ENCODE measurements around the gene IL36G.

The IL36G gene

DNA sequence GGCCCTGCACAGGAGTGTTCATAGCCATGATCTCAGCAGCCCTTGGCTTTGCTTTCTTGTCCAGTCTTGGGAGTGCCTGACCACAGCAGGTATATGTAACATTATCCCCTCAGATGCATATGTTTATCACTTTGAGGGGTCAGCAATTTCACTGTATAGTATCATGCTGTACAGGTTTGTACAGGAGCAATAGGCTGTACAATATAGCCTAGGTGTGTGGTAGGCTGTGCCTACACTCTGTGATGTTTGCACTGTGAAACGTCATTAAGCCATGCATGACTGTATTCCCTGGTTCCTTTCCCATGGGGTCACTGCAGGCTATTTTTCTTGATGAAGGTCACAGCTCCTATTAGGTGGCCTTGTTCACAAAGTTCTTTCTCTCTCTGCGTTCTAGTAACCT is 4.7 kb upstream of the IL36G start:
- DNase-seq = no peak

DNA sequence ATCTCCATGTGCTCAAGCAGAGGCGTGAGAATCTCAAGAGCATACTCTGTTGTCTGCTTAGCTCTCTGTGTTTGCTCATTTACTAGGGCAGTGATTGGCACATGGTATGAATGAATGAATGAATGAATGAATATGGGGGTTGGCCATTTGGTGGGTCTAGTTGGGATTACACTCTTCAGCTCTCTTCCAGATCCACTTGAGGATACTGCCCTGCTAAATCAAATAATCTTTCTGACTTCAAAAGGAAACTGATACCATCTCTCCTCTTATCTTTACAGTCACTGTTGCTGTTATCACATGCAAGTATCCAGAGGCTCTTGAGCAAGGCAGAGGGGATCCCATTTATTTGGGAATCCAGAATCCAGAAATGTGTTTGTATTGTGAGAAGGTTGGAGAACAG is 1.9 kb downstream of the IL36G start:
- DNase-seq = no peak

DNA sequence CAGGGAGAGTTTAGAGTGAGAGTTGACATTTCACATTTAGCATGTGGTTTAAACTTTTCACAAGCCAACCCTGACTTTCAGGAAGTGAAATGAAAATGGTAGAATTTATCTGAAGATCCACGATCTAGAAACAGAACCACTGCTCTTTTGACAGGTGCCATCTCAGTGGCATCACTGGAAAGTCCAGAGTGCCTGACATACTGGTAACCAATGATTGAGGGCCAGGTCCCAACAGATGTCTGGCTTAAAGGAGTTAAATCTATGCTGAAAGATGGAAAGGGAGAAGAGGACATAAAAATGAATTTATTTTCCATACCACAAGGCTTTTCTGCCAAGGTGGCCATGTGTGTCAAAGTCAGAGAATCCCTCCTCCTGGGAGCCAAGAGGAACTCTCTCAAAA is 2.7 kb downstream of the IL36G start:
- no peak for DNase-seq

DNA sequence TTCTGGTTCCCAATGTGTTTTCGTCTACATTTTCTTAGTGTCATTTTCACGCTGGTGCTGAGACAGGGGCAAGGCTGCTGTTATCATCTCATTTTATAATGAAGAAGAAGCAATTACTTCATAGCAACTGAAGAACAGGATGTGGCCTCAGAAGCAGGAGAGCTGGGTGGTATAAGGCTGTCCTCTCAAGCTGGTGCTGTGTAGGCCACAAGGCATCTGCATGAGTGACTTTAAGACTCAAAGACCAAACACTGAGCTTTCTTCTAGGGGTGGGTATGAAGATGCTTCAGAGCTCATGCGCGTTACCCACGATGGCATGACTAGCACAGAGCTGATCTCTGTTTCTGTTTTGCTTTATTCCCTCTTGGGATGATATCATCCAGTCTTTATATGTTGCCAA is 7.3 kb downstream of the IL36G start:
- no peak for DNase-seq

DNA sequence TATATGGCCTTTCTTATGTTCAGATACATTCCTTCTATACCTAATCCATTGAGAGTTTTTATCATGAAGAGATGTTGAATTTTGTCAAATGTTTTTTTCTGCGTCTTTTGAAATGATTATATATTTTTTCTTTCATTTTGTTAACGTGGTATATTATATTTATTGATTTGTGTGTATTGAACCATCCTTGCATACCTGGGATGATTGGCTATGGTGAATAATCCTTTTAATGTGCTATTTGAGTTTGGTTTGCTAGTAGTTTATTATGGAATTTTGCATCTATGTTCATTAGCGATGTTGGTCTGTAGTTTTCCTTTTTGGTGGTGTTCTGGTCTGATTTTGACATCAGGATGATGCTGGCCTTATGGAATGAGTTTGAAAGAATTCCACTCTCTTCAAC is 11.8 kb downstream of the IL36G start:
- DNase-seq = no peak

DNA sequence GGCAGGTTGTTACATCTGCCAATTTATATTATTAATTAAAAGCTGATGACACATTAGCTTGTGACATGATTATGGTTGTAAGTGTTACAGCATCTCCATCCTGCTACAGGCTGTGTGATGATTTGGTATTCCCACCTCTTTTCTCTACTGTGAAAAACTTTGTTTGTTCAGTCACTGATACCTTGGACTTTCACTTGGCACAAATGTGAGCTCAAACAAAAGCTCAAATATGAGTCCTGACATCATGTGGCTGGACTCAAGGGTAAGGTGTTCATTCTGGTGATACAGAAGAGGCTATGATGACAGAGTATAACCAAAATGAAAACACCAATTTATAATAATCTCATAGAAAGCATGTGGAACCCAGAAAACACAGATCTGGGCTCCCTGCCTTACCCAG is 16.0 kb downstream of the IL36G start:
- no peak for DNase-seq

DNA sequence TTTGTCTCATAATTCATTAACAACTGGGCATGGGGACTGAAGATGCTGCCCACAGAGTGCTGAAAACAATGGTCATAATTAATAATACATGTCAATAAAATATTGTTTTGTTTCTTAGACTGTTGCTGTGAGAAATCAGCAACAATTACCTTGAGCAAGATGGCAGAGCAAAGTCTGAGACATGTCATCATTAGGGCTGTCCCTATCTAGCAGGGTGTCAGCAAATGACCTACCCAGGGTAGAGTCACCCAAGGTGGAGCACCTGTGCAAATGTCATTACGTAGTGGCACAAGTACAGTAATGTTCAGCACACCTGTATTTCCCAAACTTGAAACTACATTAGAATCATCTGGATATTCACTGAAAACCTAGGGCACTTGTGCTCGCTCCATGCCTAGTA is 16.8 kb downstream of the IL36G start:
- DNase-seq = no peak

DNA sequence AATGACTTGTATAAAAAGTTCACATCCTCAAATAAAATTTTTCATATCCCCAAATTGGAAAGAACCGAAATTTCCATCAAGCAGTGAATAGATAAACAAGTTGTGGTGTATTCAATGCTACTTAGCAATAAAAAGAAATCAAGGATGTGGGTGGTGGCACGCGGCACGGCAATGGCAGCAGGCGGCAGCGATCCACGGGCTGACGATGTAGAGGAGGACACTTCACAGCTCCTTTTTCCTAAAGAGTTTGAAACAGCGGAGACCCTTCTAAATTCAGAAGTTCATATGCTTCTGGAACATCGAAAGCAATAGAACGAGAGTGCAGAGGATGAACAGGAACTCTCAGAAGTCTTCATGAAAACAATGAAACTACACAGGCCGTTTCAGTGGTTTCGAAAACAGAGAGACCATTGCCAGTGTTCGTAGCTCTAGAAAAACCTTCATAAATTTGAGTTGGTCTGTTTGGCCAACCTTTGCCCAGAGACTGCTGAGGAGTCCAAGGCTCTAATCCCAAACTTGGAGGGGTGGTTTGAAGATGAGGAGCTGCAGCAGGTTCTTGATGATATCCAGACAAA is 17.6 kb downstream of the IL36G start:
- DNase-seq = no peak

DNA sequence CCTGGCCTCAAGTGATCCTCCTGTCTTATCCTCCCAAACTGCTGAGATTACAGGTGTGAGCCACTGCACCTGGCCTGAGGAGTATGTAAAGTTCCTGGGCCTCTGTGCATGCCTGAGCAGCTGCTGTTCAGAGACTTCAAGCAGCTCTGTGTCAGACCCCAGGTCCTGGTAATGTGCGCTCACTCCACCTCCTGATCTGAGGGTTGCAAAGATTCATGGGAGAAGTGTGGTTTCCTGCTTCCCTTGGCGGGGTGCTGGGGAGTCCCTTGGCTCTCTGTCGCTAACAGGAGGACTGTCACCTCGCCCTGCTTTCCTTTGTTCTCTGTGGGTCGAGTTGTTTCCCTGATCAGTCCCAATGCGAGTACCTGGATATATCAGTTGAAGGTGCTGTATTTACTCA is 18.8 kb downstream of the IL36G start:
- no peak for DNase-seq

DNA sequence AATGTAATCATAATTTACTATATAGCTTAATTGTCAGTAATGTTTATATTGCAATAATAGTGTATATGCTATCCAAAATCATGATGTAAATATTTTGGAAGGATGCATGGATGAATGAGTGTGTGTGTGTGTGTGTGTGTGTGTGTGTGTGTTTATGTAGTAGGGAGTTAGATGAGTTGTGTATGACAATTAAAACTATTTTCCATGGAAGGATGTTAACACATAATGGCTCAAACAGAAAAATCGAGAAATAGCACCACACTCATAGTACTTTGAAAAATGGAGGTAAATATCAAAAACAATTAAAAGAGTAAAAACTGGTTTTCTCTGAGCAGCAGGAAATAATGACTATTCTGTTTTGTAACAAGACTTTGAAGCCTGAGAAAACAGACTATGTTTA is 19.3 kb downstream of the IL36G start:
- DNase-seq = no peak

DNA sequence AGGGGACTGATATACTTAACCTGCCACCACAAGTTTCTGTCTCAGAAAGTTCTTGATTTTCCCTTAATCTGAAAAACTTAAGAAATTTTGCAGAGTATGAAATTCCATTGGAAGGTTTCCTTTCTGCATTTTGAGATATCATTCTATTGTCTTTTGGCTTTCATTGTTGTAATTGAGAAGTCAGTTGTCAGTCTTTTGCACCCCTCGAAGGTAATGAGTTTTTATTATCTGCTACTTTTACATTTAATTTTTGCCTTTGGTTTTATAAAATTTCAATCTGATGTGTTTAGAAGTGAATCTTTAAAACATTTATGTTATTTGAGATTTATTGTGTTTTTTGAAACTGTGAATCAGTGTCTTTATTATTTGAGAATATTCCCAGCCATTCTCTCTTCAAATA is 22.6 kb downstream of the IL36G start:
- no peak for DNase-seq

DNA sequence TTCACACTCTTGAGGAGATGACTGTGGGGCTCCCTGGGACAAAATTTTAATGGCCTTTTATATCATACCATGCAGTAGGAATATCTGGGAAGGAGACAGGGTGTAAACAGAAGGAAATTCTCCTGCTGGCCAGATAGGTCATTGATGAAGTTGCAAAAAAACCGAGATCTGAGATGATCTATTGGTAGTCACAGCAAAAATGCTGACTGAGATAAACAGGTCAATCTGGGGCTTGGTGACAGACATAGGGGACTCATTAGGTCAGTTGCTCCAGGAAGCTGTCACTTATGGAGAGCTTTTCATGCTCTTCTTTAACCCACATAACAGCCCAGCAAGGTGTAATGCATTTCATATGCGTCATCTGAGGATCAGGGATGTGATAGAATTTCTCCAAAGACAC is 24.9 kb downstream of the IL36G start:
- no peak for DNase-seq

DNA sequence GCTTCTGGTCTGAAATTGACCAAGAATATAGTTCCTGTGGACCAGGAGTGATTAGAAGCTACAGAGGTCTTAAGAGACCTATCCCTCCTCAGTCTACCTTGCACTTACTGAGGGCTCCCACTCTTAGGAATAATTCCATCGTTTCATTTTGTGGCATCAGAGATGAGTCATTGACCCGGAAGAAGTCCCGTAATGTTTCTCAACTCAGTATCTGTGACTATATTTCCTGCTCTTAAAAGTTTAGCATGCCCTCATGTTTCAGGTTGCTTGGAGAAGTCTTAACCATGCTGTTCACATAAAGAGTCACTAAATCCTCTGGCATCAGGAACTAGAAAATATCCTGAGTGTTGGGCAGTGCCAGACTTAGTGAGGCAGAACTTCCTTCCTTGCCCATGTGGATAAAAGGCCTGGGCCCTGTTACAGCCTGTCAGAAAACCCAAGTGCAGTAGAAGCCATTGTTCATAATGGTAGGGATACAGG is 27.3 kb downstream of the IL36G start, which contains the start of gene IL36A:
TSS of gene IL36A (plus strand) at position 430 of the 480 bp plus-strand sequence. CDS start 413 bp downstream, outside the sequence.
- no peak for DNase-seq

DNA sequence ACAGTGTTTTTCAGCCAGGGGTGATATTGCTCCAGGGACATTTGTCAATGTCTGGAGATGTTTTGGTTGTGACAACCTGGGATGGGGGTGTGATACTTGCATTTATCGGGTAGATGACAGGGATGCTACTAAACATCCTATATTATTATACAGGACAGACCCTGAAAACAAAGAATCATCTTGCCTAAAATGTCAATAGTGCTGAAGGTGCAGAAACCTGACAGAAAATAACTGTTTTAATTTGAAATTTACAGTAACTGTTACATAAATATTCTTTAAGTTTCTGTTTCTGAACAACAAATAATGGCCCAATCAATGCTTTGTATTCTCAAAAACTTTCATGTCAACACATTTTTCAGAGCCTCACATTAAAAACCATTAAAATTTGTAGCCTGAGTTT is 29.4 kb downstream of the IL36G start:
- DNase-seq = no peak

DNA sequence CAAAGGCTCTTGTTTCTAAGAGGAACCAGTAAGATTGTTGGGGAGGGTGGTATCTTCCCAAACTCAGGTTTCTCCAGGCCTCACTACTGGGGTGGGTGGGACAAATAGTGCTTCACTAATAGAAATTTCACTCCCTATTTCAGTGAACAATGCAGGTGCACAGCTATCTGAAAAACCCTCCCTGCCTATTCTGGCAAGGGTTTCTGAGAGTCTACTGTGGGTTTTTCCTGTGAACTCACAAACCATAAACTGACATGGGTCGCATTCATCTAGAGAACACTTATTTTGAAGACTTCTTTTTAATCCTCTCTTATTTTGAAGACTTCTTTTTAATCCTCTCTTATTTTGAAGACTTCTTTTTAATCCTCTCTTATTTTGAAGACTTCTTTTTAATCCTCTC is 31.8 kb downstream of the IL36G start:
- no peak for DNase-seq

DNA sequence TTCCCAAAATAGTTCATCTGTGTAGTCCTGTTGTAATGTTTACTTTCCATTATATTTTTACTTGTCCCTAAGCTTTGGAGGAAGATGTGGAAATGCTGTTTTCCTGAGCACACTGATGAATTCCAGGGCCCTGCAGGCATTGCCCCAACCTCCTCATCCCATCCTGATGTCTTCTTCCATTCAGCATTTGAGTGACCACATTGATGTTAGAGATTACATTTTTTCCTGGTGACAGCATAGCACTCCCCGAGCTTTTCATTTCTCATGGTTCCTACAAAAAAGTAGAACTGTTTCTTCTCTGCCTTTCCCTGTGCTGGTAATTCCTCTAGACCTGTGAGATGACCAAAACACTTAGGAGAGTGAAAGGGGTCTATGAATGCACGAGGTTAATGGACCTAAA is 32.3 kb downstream of the IL36G start:
- DNase-seq = no peak

DNA sequence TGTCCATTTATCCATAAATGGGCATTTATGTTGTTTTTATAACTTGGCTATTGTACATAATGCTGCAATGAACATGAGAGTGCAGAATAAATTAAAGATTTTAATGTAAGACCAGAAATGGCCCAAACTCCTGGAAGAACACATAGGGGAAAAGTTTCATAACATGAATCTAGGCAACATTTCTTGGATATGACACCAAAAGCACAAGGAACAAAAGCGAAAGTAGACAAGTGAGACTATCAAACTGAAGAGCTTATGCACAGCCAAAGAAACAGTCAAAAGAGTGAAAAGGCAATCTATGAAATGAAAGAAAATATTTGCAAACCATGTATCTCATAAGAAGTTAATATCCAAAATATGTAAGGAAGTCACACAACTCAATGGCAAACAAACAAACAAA is 33.3 kb downstream of the IL36G start:
- no peak for DNase-seq

DNA sequence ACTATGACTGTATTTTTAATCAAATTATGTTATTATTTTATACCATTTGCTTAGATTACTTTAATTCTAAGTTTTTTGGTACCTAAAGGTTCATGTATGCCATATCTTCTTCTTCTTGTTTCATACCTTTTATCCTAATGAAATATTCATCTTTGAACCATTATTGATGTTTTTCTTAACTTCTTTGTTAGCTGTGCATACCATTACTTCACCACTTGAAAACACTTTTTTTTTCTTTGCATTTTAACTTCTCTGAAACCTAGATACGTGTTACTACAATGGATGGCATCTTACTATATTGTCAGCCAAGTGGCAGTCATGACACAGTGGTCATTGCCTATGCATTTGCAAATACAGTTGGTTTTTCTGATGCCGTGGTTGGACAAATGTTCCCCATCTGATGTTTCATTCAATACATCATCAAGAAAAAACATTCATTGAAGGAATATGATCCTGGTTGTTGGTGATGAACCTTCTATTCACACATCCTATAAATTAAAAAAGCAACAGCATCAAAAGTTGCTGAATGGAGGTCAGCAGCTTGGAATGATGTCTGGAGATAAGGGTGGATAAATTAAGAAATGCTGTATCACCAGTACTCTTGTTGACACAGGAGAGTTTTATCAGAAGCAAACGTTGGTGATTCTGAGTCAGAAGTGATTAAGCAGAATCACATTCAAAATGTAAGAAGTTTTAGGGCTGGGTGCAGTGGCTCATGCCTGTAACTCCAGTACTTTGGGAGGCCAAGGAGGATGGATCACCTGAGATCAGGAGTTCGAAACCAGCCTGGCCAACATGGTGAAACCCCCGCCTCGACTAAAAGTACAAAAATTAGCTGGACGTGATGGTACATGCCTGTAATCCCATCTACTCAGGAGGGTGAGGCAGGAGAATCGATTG is 34.9 kb downstream of the IL36G start:
- peak; percentile 72 for DNase-seq

DNA sequence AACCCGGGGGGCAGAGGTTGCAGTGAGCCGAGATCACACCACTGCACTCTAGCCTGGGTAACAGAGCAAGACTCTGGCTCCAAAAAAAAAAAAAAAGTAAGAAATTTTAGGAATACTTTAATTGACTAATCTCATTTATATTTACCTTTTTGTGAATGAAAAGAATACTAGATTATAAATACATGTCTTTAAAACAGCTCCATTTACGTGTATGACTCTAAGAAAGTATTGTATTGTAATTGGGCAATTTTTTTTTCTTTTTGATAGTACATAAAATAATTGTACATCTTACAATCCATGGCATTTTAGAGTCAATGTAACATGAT is 35.5 kb downstream of the IL36G start:
- DNase-seq = no peak

DNA sequence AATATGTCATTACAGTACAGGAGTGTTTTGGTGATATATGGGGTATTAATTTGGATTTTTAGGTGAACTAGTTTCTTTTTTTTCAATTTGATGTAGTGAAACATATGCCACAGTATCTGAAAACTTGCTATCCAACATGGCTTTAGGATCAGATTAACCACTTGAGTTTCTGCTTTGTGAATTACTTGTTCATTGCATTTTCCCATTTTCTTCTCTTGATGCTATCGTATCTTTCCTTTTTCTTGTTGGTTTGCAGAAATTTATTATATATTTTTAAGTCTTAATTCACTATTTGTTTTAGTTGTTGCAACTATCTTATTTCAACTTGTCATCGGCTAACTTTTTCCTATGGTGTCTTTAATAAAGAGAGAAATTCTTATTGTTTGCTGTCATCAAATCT is 36.3 kb downstream of the IL36G start:
- no peak for DNase-seq

DNA sequence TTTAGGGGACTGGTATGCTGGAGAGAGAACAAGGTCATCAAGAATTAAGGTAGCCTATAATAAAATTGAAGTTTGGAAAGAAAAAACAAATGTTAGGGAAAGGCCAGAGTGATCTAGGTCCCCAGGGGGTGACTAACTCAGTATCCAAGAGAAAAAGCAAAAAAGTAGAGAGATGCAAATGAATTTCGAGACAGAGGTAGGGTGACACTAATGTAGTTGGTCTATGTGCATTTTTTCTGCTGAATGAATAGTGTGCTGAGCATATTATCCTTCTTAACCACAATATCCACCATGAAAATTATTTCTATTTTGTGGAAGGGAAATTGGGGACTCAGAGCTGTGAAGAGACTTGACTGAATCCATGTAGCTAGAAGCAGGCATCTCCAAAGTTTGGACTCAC is 37.2 kb downstream of the IL36G start:
- DNase-seq = no peak

DNA sequence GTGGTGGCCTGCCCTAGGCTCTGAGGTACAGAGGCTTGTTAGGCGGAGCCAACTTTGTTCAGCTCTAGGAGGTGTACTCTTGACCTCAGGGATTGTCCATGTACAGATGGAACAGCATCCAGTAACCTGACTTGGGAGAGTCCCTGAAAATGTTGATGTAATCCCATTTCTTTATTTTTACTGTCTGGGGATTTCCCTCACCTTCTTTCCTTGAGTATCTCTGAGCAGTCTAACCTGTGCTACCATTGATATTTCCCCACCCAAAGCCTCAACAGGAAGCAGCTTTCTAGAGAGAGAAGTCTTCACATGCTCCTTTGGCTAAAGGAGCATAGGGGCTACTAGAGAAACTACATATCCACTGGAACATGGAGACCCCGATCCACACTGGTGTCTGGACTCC is 37.8 kb downstream of the IL36G start:
- no peak for DNase-seq

DNA sequence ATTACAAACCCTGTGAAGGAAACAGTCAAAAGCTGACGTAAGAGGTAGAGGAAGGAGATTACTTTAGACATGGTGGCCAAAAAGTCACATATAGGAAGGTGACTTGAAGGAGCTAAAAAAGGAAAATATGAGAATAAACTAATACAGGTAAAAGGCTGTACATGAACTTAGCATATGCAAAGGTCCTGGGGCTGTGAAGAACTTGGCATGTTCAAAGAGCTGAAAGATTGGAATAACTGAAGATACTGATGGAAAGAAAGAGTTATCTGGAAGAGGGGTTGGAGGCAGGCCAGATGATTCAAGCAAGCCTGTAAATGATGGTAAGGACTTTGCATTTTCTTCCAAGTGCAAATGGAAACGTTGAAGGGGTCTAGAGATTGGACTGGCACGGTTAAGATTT is 40.7 kb downstream of the IL36G start:
- DNase-seq = no peak

DNA sequence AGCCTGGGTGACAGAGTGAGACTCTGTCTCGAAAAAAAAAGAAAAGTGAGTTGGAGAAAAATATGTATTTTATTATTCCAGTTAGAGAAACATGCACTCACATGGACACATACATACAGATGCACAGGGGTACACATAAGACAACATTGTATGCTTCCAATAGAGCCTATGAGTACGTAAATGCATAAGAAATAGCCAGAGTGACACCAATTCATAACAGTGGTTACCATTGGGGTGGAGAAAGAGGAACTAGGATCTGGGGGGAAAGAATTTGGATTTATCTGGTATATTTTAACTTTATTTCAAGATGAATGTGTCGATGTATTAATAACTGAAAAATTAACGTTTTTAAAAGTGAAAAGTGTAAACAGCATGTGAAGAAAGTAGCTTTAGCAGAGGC is 43.5 kb downstream of the IL36G start:
- no peak for DNase-seq

DNA sequence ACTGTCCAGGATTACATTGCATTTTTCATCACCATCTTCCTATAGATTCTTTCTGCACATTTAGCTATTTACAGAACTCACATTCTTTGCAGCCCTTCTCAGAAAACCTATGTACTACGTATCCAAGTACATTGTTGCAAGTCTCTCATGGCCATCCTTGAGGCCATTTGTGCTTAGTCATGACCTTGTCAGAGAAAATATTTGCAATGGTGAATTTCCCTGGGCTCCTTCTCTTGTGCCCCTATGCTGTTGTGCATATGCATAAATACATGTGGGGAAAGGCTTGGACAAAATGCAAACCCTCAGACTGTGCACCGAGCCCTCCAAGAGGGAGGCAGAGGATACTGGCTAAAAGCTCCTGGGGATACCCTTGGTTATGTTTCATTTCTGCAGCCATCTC is 47.0 kb downstream of the IL36G start:
- no peak for DNase-seq
